Measurements from ENCODE around the gene PPP5C.

- no peak for TF ChIP-seq EP300 (IDR thresholded peaks at IDR 0.05)
- no peak for TF ChIP-seq POLR2A (IDR thresholded peaks at IDR 0.05)
- TF ChIP-seq CTCF (IDR thresholded peaks at IDR 0.05) = no peak
These were observed 55.8 kb downstream of the PPP5C start for GRCh38 chr19:46402725-46403124.
